Adrenal gland (tissue), 5 donors: Measurements from ENCODE around the gene OR5AU1.

Experiments used
- POLR2A ChIP-seq, 2 donors: fragments of 450-650 bp; IDR thresholded peaks; one replicate each; pipeline ENCODE4 v1.6.1; 2017; ENCODE audit warnings: antibody characterized with exemption in 2 of 2, mild to moderate bottlenecking in 2 of 2, moderate library complexity in 1 of 2
- TF ChIP-seq, protein P1 (sequence below), 6 experiments: fragments of 450-650 bp in 4 of 6; fragments of 200-600 bp in 2 of 6; sonication (generic) in 1 of 6; IDR thresholded peaks; 1 replicate in 5 of 6; 2 replicates in 1 of 6; pipeline versions ENCODE4 v1.5.1 to v1.8.0; 2016 to 2021; ENCODE audit warnings: antibody characterized with exemption in 6 of 6, mild to moderate bottlenecking in 2 of 6, moderate library complexity in 1 of 6
- donor health status: DM: no; HTN: no; CAD: no.

DNA sequence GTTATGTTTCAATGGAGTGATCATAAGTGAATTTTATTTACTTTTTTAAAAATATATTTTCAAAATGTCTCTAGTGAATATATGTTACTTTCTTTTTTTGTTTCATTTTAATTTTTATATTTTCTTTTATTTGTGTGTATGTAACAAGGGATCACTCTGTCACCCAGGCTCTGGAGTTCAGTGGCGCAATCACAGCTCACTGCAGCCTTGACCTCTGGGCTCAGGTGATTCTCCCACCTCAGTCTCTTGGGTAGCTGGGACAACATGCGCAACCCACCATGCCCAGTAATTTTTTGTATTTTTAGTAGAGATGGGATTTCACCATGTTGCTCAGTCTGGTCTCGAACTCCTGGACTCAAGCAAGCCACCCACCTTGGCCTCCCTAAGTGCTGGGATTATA lies 36.9 kb downstream of the OR5AU1 start:
- TF ChIP-seq POLR2A (IDR thresholded peaks at IDR 0.05) = no peak
- TF ChIP-seq, protein P1, sequence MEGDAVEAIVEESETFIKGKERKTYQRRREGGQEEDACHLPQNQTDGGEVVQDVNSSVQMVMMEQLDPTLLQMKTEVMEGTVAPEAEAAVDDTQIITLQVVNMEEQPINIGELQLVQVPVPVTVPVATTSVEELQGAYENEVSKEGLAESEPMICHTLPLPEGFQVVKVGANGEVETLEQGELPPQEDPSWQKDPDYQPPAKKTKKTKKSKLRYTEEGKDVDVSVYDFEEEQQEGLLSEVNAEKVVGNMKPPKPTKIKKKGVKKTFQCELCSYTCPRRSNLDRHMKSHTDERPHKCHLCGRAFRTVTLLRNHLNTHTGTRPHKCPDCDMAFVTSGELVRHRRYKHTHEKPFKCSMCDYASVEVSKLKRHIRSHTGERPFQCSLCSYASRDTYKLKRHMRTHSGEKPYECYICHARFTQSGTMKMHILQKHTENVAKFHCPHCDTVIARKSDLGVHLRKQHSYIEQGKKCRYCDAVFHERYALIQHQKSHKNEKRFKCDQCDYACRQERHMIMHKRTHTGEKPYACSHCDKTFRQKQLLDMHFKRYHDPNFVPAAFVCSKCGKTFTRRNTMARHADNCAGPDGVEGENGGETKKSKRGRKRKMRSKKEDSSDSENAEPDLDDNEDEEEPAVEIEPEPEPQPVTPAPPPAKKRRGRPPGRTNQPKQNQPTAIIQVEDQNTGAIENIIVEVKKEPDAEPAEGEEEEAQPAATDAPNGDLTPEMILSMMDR (IDR thresholded peaks at IDR 0.05) = no peak
